ENCODE results near the gene GATA6.

DNA sequence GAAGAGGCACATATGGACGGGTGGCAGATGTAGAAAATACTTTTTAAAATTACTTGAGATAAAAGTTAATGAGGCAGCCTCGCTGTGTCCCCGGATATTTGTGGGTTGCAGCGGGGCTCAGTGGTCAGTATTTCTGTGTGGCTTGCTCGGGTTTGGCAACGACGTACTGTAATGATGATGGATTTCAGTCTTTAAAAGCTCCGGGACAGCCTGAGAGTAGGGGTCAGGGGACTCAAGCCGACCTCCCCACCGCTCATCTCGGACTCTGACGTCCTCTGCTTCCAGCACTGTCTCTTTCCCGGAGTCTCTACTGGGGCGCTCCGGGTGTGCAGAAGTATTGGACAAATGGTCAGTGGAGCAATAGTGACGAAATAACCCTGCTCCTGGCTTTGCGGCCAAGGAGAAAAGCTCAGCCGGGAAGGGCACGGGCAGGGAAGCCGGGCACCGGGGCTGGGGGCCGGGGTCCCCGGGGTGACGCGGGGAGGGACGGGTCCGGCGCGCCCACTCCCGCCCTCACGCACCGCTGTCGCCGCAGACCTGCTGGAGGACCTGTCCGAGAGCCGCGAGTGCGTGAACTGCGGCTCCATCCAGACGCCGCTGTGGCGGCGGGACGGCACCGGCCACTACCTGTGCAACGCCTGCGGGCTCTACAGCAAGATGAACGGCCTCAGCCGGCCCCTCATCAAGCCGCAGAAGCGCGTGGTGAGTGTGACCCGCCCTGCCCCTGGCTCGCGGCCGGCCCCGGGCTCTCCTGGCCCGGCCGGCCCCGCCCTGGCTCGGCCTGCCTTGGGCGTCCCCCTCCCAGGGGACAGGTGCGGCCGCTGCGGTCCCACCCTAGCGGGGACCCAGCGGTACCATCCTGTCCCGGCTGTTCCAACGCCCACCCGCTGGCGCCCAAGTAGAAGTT, 7.3 kb downstream of the GATA6 start:
- TF ChIP-seq, protein P1, sequence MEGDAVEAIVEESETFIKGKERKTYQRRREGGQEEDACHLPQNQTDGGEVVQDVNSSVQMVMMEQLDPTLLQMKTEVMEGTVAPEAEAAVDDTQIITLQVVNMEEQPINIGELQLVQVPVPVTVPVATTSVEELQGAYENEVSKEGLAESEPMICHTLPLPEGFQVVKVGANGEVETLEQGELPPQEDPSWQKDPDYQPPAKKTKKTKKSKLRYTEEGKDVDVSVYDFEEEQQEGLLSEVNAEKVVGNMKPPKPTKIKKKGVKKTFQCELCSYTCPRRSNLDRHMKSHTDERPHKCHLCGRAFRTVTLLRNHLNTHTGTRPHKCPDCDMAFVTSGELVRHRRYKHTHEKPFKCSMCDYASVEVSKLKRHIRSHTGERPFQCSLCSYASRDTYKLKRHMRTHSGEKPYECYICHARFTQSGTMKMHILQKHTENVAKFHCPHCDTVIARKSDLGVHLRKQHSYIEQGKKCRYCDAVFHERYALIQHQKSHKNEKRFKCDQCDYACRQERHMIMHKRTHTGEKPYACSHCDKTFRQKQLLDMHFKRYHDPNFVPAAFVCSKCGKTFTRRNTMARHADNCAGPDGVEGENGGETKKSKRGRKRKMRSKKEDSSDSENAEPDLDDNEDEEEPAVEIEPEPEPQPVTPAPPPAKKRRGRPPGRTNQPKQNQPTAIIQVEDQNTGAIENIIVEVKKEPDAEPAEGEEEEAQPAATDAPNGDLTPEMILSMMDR (IDR thresholded peaks at IDR 0.05): no peak
- no peak for TF ChIP-seq REST (IDR thresholded peaks at IDR 0.05; ENCODE audit: low read depth, low read length)
- TF ChIP-seq JUND (IDR thresholded peaks at IDR 0.05): no peak
- no peak for TF ChIP-seq ELF1 (IDR thresholded peaks at IDR 0.05)
- TF ChIP-seq EP300 (IDR thresholded peaks at IDR 0.05; ENCODE audit: borderline replicate concordance in 1 of 2, low read depth in 1 of 2, low read length in 1 of 2): no peak
- TF ChIP-seq TAF1 (IDR thresholded peaks at IDR 0.05; ENCODE audit: borderline replicate concordance, low read depth, low read length): no peak
- TF ChIP-seq, protein P2, sequence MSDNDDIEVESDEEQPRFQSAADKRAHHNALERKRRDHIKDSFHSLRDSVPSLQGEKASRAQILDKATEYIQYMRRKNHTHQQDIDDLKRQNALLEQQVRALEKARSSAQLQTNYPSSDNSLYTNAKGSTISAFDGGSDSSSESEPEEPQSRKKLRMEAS (IDR thresholded peaks at IDR 0.05; ENCODE audit: low read depth): no peak
- no peak for TF ChIP-seq RFX5 (IDR thresholded peaks at IDR 0.05; ENCODE audit: low read length)
- TF ChIP-seq NRF1 (IDR thresholded peaks at IDR 0.05; ENCODE audit: low read depth, low read length): no peak
- no peak for TF ChIP-seq SMC3 (IDR thresholded peaks at IDR 0.05; ENCODE audit: low read depth, low read length)
- TF ChIP-seq, protein P3, sequence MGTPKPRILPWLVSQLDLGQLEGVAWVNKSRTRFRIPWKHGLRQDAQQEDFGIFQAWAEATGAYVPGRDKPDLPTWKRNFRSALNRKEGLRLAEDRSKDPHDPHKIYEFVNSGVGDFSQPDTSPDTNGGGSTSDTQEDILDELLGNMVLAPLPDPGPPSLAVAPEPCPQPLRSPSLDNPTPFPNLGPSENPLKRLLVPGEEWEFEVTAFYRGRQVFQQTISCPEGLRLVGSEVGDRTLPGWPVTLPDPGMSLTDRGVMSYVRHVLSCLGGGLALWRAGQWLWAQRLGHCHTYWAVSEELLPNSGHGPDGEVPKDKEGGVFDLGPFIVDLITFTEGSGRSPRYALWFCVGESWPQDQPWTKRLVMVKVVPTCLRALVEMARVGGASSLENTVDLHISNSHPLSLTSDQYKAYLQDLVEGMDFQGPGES (IDR thresholded peaks at IDR 0.05; ENCODE audit: low read depth, low read length): no peak
- no peak for TF ChIP-seq POLR2AphosphoS5 (IDR thresholded peaks at IDR 0.05; ENCODE audit: low read depth, low read length)
- no peak for TF ChIP-seq TCF12 (IDR thresholded peaks at IDR 0.05)

Measured in SK-N-SH (cell line).